K562 (cell line): ENCODE measurements around the gene GYPC. TPM values are rescaled to one million over a fixed set of nuclear protein-coding genes. Genes with fewer than 3 reads are reported as not detected.

Experiments
- ATF7 ChIP-seq: fragments of 450-650 bp; IDR thresholded peaks from 2 replicates; pipeline ENCODE4 v1.7.1; 2014; ENCODE audit warnings: mild to moderate bottlenecking, moderate library complexity
- BACH1 ChIP-seq: fragments of 200-800 bp; sonication (Bioruptor generic); IDR thresholded peaks from 2 replicates; pipeline ENCODE4 v1.6.1; 2016; ENCODE audit warnings: missing genetic modification characterization, missing compliant biosample characterization
- CXXC5 ChIP-seq: fragments of 250-450 bp; sonication (Bioruptor Pico); IDR thresholded peaks from 2 replicates; pipeline ENCODE4 v1.8.0; 2022; ENCODE audit warnings: inconsistent platforms, mild to moderate bottlenecking, moderate library complexity
- ELF1 ChIP-seq: fragments of 200-800 bp; sonication (Bioruptor generic); IDR thresholded peaks from 2 replicates; pipeline ENCODE4 v1.6.1; 2016; ENCODE audit warnings: missing genetic modification characterization, missing compliant biosample characterization
- ESRRA ChIP-seq: fragments of 450-650 bp; IDR thresholded peaks from 2 replicates; pipeline ENCODE4 v1.6.1; 2014; ENCODE audit warnings: low read depth, mild to moderate bottlenecking, moderate library complexity, borderline replicate concordance
- HNRNPLL ChIP-seq: fragments of 200-400 bp; formaldehyde crosslinking; IDR thresholded peaks from 2 replicates; pipeline ENCODE4 v1.6.1; 2017; ENCODE audit warnings: low read length, low read depth, mild to moderate bottlenecking; ENCODE audit not compliant: poor library complexity, severe bottlenecking
- RFX1 ChIP-seq: fragments of 450-650 bp; IDR thresholded peaks from 2 replicates; pipeline ENCODE4 v1.6.1; 2016; ENCODE audit warnings: mild to moderate bottlenecking, moderate library complexity
- TEAD2 ChIP-seq: fragments of 450-650 bp; IDR thresholded peaks from 2 replicates; pipeline ENCODE4 v1.6.1; 2016; ENCODE audit warnings: missing genetic modification characterization, control low read depth, missing compliant biosample characterization
- USF2 ChIP-seq: sonication (generic); formaldehyde crosslinking; IDR thresholded peaks from 2 replicates; pipeline ENCODE4 v1.5.0; 2020; ENCODE audit warnings: missing genetic modification reagents
- ZBTB40 ChIP-seq, 2 experiments: fragments of 450-650 bp in 1 of 2; sonication (generic) in 1 of 2; formaldehyde crosslinking in 1 of 2; IDR thresholded peaks; 2 replicates each; pipeline versions ENCODE4 v1.7.1 to v1.9.0; 2016 to 2022; ENCODE audit warnings: inconsistent platforms in 1 of 2, mild to moderate bottlenecking in 1 of 2, missing genetic modification reagents in 1 of 2
- ZNF589 ChIP-seq: fragments of 200-800 bp; sonication (Bioruptor generic); IDR thresholded peaks from 2 replicates; pipeline ENCODE4 v1.6.1; 2016; ENCODE audit warnings: low read depth, missing genetic modification characterization, missing compliant biosample characterization
- polyA plus RNA-seq, 8 experiments: library from polyadenylated mRNA; depleted of rRNA in 4 of 8; stranded (reverse) in 5 of 8; unstranded in 3 of 8; fragments of >200 nt; fragmentation: Nextera tagmentation in 2 of 8; fragmentation: Illumina TruSeq in 1 of 8; extraction: Ambion mirVana in 2 of 8; extraction: Trizol in 1 of 8; gene quantifications; 2 replicates each; pipeline versions ENCODE4 v1.2.1 to v1.2.3, GENCODE V29; 2011 to 2014; ENCODE audit warnings: inconsistent platforms in 1 of 8, missing spikeins in 1 of 8
- total RNA-seq, 7 experiments: library from RNA; depleted of rRNA in 6 of 7; stranded (reverse); fragments of >200 nt in 6 of 7; fragmentation: Illumina TruSeq in 2 of 7; extraction: Trizol in 2 of 7; gene quantifications; 2 replicates each; pipeline versions ENCODE4 v1.2.1 to v1.2.3, GENCODE V29; 2011 to 2021; ENCODE audit warnings: low replicate concordance in 1 of 7
- TF ChIP-seq, protein P1 (sequence below), 2 experiments: IDR thresholded peaks; 2 replicates each; pipeline ENCODE4 v1.6.1; 2011; ENCODE audit warnings: borderline replicate concordance in 1 of 2, control low read depth in 1 of 2, low read depth in 1 of 2, low read length in 1 of 2, mild to moderate bottlenecking in 1 of 2, mixed read lengths in 1 of 2, moderate library complexity in 1 of 2; ENCODE audit not compliant: insufficient read depth in 1 of 2, insufficient read length in 1 of 2, poor library complexity in 1 of 2, severe bottlenecking in 1 of 2; ENCODE audit errors: extremely low read depth in 1 of 2
- TF ChIP-seq, protein P2 (sequence below): fragments of 450-650 bp; formaldehyde crosslinking; IDR thresholded peaks from 2 replicates; pipeline ENCODE4 v1.4.0; 2020; ENCODE audit warnings: mild to moderate bottlenecking, mixed read lengths

GYPC gene
- total and polyA plus RNA-seq, 9 of the 15 experiments (the other 6 are each of a cell fraction or from before 2014, with no cell fraction given) = 50.6 to 282 (median 194) TPM

DNA sequence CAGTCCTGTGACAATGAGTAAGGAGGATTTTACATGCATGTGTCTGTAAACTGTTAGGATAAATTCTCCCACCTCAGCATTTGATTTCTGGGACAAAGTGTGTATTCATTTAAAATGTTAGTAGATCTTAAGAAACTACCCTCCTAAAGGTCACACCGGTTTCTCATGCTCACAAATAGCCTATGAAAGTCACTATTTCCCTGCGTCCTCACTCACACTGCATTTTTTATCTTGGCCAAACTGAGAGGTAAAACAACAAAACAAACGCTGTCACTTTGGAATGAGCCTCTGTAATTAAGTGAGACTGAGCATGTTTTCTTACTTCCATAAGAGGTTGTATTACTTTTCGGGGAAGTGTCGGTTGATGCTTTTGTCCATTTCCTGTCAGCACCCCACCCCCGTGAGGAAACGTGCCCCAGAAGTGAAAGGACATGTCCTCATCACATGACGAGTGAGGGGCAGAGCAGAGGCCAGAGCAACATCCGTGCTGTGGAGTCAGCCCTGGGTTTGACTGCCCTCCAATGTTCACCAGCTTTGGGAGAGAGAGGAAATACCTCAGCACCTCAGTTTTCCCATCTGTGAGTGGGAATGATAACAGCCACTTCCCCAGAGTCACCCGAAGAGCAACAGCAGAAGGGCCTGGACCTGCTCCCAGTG lies 3.1 kb downstream of the GYPC start (continued):
- TF ChIP-seq, protein P1, sequence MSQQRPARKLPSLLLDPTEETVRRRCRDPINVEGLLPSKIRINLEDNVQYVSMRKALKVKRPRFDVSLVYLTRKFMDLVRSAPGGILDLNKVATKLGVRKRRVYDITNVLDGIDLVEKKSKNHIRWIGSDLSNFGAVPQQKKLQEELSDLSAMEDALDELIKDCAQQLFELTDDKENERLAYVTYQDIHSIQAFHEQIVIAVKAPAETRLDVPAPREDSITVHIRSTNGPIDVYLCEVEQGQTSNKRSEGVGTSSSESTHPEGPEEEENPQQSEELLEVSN (IDR thresholded peaks at IDR 0.05; ENCODE audit: borderline replicate concordance in 1 of 2, extremely low read depth in 1 of 2, insufficient read depth in 1 of 2, insufficient read length in 1 of 2, low read depth in 1 of 2, low read length in 1 of 2, poor library complexity in 1 of 2, severe bottlenecking in 1 of 2) = peak in 1 of 2 experiments; percentile 22
- TF ChIP-seq TEAD2 (peak; percentile 67; the same call in 1 of the 2 replicates), BACH1 (tag) (peak; percentile 64; the same call in 1 of the 2 replicates), ELF1 (tag) (0 out of 2 replicates have a peak, but pooled peaks have one; percentile 27), ESRRA (0 out of 2 replicates have a peak, but pooled peaks have one; percentile 21), USF2 (CRISPR knock-in tag) (peak; percentile 74), RFX1 (no peak), ATF7 (peak; percentile 29; the same call in 1 of the 2 replicates), ZBTB40 (IDR thresholded peaks at IDR 0.05) (peak; percentile 51; the same call in 1 of the 2 replicates), ZBTB40 (CRISPR knock-in tag; IDR thresholded peaks at IDR 0.05) (no peak), HNRNPLL (no peak), CXXC5 (CRISPR knock-in tag) (peak; percentile 59), ZNF589 (0 out of 2 replicates have a peak, but pooled peaks have one; percentile 13)
- TF ChIP-seq, protein P2, sequence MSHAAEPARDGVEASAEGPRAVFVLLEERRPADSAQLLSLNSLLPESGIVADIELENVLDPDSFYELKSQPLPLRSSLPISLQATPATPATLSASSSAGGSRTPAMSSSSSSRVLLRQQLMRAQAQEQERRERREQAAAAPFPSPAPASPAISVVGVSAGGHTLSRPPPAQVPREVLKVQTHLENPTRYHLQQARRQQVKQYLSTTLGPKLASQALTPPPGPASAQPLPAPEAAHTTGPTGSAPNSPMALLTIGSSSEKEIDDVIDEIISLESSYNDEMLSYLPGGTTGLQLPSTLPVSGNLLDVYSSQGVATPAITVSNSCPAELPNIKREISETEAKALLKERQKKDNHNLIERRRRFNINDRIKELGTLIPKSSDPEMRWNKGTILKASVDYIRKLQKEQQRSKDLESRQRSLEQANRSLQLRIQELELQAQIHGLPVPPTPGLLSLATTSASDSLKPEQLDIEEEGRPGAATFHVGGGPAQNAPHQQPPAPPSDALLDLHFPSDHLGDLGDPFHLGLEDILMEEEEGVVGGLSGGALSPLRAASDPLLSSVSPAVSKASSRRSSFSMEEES (CRISPR knock-in tag) = peak; percentile 52; the same call in 1 of the 2 replicates
